HG02759 (cell line): ENCODE data around the gene SNPH.
A peak's percentile ranks its signal among the peaks of the same experiment; 100 is the strongest.
"Not testable (repeated sequence)": the region's sequence is repeated elsewhere in the genome, so short reads cannot be mapped to it uniquely, and the experiment has no call there.

ENCODE experiments used
- ATAC-seq: cut with Tn5 transposase; IDR thresholded peaks from one replicate; pipeline ENCODE4 v1.9.1; 2021; ENCODE audit warnings: mild to moderate bottlenecking, moderate library complexity; ENCODE audit not compliant: unreplicated experiment

The SNPH gene

GRCh38 chr20:1266167-1266973, at the start of gene SNPH:
SNPH (plus strand) TSS chr20:1266294; CDS start chr20:1296240, 29,946 bp downstream.
- peak; percentile 79 for ATAC-seq

DNA sequence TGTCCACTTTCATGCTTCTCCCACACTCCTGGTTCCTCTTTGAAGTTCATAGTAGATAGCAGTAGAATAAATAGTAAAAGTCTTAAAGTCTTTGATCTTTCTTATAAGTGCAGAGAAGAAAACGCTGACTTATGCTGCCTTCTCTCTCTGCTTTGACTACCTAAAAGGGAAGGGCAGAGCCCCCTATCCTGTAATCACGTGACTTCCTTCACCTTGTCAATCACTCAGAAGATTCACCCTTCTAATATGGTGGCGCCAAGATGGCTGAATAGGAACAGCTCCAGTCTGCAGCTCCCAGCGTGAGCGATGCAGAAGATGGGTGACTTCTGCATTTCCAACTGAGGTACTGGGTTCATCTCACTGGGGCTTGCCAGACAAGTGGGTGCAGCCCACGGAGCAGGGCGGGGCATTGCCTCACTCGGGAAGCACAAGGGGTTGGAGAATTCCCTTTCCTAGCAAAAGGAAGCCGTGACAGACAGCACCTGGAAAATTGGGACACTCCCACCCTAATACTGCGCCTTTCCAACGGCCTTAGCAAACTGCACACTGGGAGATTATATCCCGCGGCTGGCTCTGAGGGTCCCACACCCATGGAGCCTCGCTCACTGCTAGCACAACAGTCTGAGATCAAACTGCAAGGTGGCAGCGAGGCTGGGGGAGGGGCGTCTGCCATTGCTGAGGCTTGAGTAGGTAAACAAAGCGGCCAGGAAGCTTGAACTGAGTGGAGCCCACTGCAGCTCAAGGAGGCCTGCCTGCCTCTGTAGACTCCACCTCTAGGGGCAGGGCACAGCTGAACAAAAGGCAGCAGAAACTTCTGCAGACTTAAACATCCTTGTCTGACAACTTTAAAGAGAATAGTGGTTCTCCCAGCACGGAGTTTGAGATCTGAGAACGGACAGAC, 49.3 kb upstream of the SNPH start:
- ATAC-seq: not testable (repeated sequence)

- ATAC-seq: not testable (repeated sequence)
These were observed 43.3 kb upstream of the SNPH start for GRCh38 chr20:1222750-1223149.

DNA sequence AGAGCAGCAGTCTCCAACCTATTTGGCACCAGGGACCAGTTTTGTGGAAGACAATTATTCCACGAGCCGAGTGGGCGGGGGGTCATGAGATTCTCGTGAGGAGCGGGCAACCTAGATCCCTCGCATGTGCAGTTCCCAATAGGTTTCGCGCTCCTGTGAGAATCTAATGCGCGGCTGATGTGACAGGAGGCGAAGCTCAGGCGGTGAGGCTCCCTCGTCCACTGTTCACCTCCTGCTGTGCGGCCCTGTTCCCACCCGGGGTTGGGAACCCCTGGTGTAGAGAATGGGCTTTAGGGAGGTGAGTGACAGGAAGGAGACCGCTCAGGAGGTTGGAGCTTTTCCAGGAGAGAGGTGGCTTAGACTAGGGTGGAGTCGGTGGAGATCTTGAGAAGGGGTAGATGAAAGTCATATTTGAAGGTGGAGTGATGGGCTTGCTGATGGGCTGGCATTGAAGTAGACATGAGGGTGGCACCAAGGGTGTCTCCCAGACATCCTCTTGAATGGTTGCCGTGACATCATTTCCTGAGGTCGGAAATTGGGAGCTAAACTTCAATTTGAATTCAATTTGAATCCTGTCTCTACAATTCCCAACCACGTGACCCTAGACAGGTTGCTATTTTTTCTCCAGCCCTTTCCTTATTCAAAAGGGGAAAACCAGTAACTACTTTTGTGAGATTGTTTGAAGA, 41.7 kb upstream of the SNPH start:
- no peak for ATAC-seq

- no peak for ATAC-seq
These were observed 40.8 kb upstream of the SNPH start for GRCh38 chr20:1225263-1225782.

GRCh38 chr20:1225783-1226654, 40.1 kb upstream of the SNPH start, which contains the start of gene RAD21L1:
RAD21L1 (plus strand) TSS chr20:1226044; CDS start chr20:1228454, 2,410 bp downstream.
- peak; percentile 65 for ATAC-seq

DNA sequence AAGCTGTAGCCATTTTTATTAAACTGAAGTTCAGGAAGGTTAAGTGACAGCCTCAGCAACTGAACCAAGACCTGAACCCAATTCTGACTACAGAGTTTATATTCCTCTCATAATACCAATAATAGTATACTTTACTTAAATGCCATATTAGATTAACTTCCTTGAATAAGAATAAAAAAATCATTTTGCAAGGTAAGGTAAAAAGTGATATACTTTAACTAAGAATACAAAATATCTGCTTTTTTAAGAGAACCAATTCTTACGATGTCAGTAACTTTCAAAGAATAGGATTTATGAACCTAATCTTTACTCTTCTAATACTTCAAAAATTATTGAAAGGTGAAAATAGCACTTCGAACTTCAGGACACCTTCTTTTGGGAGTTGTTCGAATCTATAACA, 36.6 kb upstream of the SNPH start:
- ATAC-seq: no peak

GRCh38 chr20:1232286-1233111, 33.6 kb upstream of the SNPH start:
- peak; percentile 67 for ATAC-seq

DNA sequence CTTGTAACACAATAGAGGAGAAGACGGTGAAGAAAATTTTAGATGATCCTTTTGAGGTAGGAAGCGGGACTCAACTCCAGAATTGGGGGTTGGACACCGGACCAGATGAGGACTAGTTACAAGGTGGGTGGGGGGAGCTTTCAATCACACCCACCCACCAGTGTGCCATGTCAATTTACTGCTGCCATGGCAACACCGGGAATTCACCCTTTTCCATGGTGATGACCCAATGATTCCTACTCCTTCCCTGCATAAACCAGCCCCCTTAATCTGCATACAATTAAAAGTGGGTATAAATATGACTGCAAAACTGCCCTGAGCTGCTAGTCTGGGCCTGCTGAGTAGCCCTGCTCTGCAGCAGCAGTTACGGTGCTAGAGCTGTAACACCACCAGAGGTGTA, 25.5 kb upstream of the SNPH start:
- ATAC-seq: no peak

- no peak for ATAC-seq
These were observed 24.6 kb upstream of the SNPH start for GRCh38 chr20:1241456-1241855.

GRCh38 chr20:1242099-1242498, 24.0 kb upstream of the SNPH start:
- ATAC-seq: no peak

DNA sequence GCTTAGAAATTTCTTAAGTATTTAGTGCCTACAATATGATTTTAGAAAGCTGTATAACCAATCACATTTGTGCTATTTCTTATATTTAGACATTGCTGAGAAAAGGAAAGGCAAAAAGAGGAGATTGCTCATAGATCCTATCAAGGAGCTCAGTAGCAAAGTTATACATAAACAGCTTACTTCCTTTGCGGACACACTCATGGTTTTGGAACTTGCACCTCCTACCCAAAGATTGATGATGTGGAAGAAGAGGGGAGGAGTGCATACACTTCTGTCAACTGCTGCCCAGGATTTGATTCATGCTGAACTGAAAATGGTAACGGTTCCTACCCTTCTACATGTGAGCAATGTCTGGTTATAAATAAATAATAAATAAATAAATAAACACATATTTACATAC, 23.6 kb upstream of the SNPH start:
- no peak for ATAC-seq

GRCh38 chr20:1245578-1245977, 20.5 kb upstream of the SNPH start:
- no peak for ATAC-seq

- no peak for ATAC-seq
These were observed 18.4 kb upstream of the SNPH start for GRCh38 chr20:1247689-1248088.

GRCh38 chr20:1250282-1250681, 15.8 kb upstream of the SNPH start:
- ATAC-seq: not testable (repeated sequence)

GRCh38 chr20:1252416-1252815, 13.7 kb upstream of the SNPH start:
- no peak for ATAC-seq

GRCh38 chr20:1254254-1254653, 11.8 kb upstream of the SNPH start:
- ATAC-seq: no peak

DNA sequence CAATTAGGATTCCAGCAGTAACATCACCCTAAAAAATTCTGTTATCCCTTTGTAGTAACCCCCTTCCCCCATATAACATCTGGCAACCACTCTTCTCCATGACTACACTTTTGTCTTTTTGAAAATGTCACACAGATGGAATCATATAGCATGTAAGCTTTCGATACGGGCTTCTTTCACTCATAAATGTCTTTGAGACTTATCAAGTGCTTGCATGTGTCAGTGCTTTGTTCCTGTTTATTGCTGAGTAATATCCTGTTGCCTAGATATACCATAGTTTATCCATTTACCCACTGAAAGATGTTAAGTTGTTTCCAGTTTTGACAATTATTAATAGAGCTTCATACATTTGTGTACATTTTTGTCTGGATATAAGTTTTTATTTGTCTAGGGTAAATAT, 10.4 kb upstream of the SNPH start:
- ATAC-seq: no peak

- ATAC-seq: no peak
These were observed 2.2 kb upstream of the SNPH start for GRCh38 chr20:1263853-1264252.
